Measurements from ENCODE around the gene GPAT3. TPM values are rescaled to one million over a fixed set of nuclear protein-coding genes. Genes with fewer than 3 reads are reported as not detected.

The GPAT3 gene
- total RNA-seq, result 5.4 and 5.6 TPM in 2 replicates

GRCh38 chr4:83535520-83536361 is at the start of gene GPAT3:
Gene GPAT3 (plus strand): TSS chr4:83536108. CDS start chr4:83536623, 515 bp downstream.

Other genes with a start within 250 kb of the GPAT3 start
- 1.3 and 1.6 TPM in 2 replicates for gene HPSE, start 201.3 kb upstream of the GPAT3 start, total RNA-seq
- gene HELQ, start 80.3 kb upstream of the GPAT3 start, total RNA-seq, result 4.1 TPM in 2 replicates
- gene MRPS18C, start 80.0 kb upstream of the GPAT3 start, total RNA-seq, result 17.8 and 17.9 TPM in 2 replicates
- 5.7 and 12.0 TPM in 2 replicates for gene ABRAXAS1, start 51.0 kb upstream of the GPAT3 start, total RNA-seq